Natural killer cell treated with Interleukin-12 subunit alpha and Interleukin-12 subunit beta and Interleukin-15 and Interleukin-18, amount 100 ng/mL, for 72 hours (primary cell): ENCODE measurements around the gene C19orf67. TPM values are rescaled to one million over a fixed set of nuclear protein-coding genes. Genes with fewer than 3 reads are reported as not detected.

Source experiments
- total RNA-seq, 2 donors: library from RNA; stranded (reverse); gene quantifications; one replicate each; pipeline ENCODE4 v1.2.3, GENCODE V29; 2022

Gene C19orf67
- total RNA-seq, 2 donors from 2014 or later = not detected

Other genes with a start within 250 kb of the C19orf67 start
- gene NANOS3, start 208.6 kb downstream of the C19orf67 start, total RNA-seq = under 1 TPM in 1 of 2 donors, not detected in 1; 0.95 TPM
- 1 to 10 TPM; 3.7 to 4.0 TPM for gene BRME1, start 179.7 kb downstream of the C19orf67 start, total RNA-seq
- 10 to 100 TPM; 33.2 to 41.3 TPM for gene CC2D1A, start 179.6 kb downstream of the C19orf67 start, total RNA-seq
- gene PODNL1, start 147.4 kb downstream of the C19orf67 start, total RNA-seq = under 1 TPM in 1 of 2 donors, not detected in 1; 0.70 TPM
- gene DCAF15, start 133.3 kb downstream of the C19orf67 start, total RNA-seq = 100 to 1,000 TPM in 1 of 2 donors, 10 to 100 TPM in 1; 62.0 to 107 TPM
- gene RFX1, start 79.5 kb downstream of the C19orf67 start, total RNA-seq = 10 to 100 TPM; 13.4 to 16.4 TPM
- gene RLN3, start 57.6 kb downstream of the C19orf67 start, total RNA-seq = not detected
- gene IL27RA, start 54.0 kb downstream of the C19orf67 start, total RNA-seq = 10 to 100 TPM; 34.9 to 44.0 TPM
- gene PALM3, start 23.7 kb downstream of the C19orf67 start, total RNA-seq = not detected
- under 1 TPM; 0.31 to 0.59 TPM for gene MISP3, start 13.0 kb downstream of the C19orf67 start, total RNA-seq
- gene SAMD1, start 5.0 kb upstream of the C19orf67 start, total RNA-seq = 10 to 100 TPM; 45.5 to 54.6 TPM
- gene PRKACA, start 32.0 kb upstream of the C19orf67 start, total RNA-seq = 10 to 100 TPM; 61.6 to 80.0 TPM
- 10 to 100 TPM; 48.2 to 89.3 TPM for gene ASF1B, start 50.8 kb upstream of the C19orf67 start, total RNA-seq
- gene ADGRL1, start 120.4 kb upstream of the C19orf67 start, total RNA-seq = 1 to 10 TPM; 6.5 to 8.2 TPM